ENCODE data around the gene LRRC4C. TPM values are rescaled to one million over a fixed set of nuclear protein-coding genes. Genes with fewer than 3 reads are reported as not detected.

Gene LRRC4C
- total RNA-seq, 1 experiment from 2014 or later: 0.15 TPM

DNA sequence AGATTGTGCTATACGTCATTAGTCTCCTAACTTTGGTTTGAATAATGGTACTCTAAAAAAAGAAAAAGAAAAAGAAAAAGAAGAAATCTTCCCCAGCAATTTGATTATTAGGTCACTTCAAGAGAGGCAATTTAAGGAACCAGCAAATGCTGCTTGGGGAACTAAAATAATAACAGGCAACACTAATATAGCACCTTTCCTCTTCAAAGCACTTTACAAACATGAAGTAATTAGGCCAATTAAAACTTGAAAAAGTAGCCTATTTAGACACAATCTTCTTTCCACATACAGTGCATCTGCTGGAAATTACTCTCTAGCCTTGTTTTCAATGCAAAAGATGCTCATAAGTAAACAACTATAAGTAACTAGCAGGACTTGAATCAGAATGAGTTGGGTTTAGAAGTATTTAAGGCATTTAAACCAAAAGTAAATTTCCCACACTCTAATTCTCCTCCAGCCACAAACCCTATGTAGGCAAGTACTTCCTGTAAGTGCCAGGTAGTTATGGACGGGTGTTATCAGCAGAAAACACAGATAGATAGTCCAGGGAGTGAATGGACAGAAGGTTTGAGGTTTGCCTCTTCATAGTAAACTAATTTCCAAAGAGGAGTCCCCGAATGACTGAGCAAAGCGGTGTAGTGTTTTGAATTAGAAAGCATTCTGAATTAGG lies 44.5 kb downstream of the LRRC4C start:
- in situ Hi-C loops (cut with HindIII; ENCODE audit: low pct_unique_long_range_greater_than_20kb, low sequenced_read_pairs): no loop called here
- Histone ChIP-seq H3K27me3 (ENCODE audit: control insufficient read depth, insufficient read depth, low read length) (no peaks in the 10 kb centered on the region; the same call in 1 of the 2 replicates), H3K36me3 (ENCODE audit: control insufficient read depth, insufficient read depth, low read length) (no peaks in the 10 kb centered on the region), H3K4me1 (ENCODE audit: control insufficient read depth, insufficient read depth, low read length) (no peaks in the 10 kb centered on the region), H3K4me3 (ENCODE audit: low read depth in 2 of 2, low read length in 2 of 2) (no peak overlapping the region), H3K9me3 (ENCODE audit: control insufficient read depth, insufficient read depth, low read depth, low read length) (no peaks in the 10 kb centered on the region), H3K27ac (ENCODE audit: low read length) (no peak overlapping the region)
- no peak for ATAC-seq
- ChIA-PET CTCF (no interaction called here), POLR2A (no interaction called here)
- TF ChIP-seq TCF7L2 (IDR thresholded peaks at IDR 0.05; ENCODE audit: low read depth, low read length) (no peak), SIN3A (IDR thresholded peaks at IDR 0.05; ENCODE audit: borderline replicate concordance, insufficient read depth, low read depth, low read length) (no peak), POLR2AphosphoS5 (IDR thresholded peaks at IDR 0.05; ENCODE audit: low read depth, low read length) (no peak)
- TF ChIP-seq, protein P1, sequence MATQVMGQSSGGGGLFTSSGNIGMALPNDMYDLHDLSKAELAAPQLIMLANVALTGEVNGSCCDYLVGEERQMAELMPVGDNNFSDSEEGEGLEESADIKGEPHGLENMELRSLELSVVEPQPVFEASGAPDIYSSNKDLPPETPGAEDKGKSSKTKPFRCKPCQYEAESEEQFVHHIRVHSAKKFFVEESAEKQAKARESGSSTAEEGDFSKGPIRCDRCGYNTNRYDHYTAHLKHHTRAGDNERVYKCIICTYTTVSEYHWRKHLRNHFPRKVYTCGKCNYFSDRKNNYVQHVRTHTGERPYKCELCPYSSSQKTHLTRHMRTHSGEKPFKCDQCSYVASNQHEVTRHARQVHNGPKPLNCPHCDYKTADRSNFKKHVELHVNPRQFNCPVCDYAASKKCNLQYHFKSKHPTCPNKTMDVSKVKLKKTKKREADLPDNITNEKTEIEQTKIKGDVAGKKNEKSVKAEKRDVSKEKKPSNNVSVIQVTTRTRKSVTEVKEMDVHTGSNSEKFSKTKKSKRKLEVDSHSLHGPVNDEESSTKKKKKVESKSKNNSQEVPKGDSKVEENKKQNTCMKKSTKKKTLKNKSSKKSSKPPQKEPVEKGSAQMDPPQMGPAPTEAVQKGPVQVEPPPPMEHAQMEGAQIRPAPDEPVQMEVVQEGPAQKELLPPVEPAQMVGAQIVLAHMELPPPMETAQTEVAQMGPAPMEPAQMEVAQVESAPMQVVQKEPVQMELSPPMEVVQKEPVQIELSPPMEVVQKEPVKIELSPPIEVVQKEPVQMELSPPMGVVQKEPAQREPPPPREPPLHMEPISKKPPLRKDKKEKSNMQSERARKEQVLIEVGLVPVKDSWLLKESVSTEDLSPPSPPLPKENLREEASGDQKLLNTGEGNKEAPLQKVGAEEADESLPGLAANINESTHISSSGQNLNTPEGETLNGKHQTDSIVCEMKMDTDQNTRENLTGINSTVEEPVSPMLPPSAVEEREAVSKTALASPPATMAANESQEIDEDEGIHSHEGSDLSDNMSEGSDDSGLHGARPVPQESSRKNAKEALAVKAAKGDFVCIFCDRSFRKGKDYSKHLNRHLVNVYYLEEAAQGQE (IDR thresholded peaks at IDR 0.05; ENCODE audit: insufficient read depth in 1 of 2, low read depth in 2 of 2, low read length in 1 of 2): no peak
- TF ChIP-seq, protein P2, sequence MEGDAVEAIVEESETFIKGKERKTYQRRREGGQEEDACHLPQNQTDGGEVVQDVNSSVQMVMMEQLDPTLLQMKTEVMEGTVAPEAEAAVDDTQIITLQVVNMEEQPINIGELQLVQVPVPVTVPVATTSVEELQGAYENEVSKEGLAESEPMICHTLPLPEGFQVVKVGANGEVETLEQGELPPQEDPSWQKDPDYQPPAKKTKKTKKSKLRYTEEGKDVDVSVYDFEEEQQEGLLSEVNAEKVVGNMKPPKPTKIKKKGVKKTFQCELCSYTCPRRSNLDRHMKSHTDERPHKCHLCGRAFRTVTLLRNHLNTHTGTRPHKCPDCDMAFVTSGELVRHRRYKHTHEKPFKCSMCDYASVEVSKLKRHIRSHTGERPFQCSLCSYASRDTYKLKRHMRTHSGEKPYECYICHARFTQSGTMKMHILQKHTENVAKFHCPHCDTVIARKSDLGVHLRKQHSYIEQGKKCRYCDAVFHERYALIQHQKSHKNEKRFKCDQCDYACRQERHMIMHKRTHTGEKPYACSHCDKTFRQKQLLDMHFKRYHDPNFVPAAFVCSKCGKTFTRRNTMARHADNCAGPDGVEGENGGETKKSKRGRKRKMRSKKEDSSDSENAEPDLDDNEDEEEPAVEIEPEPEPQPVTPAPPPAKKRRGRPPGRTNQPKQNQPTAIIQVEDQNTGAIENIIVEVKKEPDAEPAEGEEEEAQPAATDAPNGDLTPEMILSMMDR (IDR thresholded peaks at IDR 0.05): no peak
- intact Hi-C loops (cut with micrococcal nuclease; ENCODE audit: unreplicated experiment): no loop called here
- DNase-seq (ENCODE audit: low read depth, low spot score): no peak
- no TSS peak for BruUV-seq (replicated peaks)

DNA sequence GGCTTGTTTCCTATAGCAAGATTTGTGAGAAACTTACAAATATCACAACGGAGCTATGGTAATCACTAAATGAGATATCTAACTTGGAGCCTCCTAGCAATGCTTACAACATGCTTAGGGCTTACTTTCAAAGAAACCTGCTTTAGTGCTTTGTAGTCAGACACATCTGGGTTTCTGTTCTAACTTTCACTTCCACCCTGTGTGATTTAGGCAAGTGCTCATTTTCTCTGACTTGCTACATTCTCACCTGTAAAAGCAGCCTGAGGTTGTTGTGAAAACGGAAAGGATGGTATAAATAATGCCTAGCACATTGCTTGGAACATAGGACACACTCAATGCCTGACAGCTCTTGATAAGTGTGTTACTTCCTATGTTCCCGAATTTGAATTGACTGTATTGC lies 45.6 kb downstream of the LRRC4C start:
- no peak for ATAC-seq
- H3K36me3 ChIP-seq (ENCODE audit: control insufficient read depth, insufficient read depth, low read length): no peaks in the 10 kb centered on the region
- BruUV-seq (replicated peaks): no TSS peak
- no peak overlapping the region for H3K4me3 ChIP-seq (ENCODE audit: low read depth in 2 of 2, low read length in 2 of 2)
- intact Hi-C loops (cut with micrococcal nuclease; ENCODE audit: unreplicated experiment): no loop called here
- no peaks in the 10 kb centered on the region; the same call in 1 of the 2 replicates for H3K27me3 ChIP-seq (ENCODE audit: control insufficient read depth, insufficient read depth, low read length)
- H3K27ac ChIP-seq (ENCODE audit: low read length): no peak overlapping the region
- TF ChIP-seq, protein P2 (IDR thresholded peaks at IDR 0.05): no peak
- TF ChIP-seq POLR2AphosphoS5 (IDR thresholded peaks at IDR 0.05; ENCODE audit: low read depth, low read length): no peak
- no peak for TF ChIP-seq SIN3A (IDR thresholded peaks at IDR 0.05; ENCODE audit: borderline replicate concordance, insufficient read depth, low read depth, low read length)
- no peak for TF ChIP-seq TCF7L2 (IDR thresholded peaks at IDR 0.05; ENCODE audit: low read depth, low read length)
- TF ChIP-seq, protein P1 (IDR thresholded peaks at IDR 0.05; ENCODE audit: insufficient read depth in 1 of 2, low read depth in 2 of 2, low read length in 1 of 2): no peak
- ChIA-PET CTCF (no interaction called here), POLR2A (no interaction called here)
- in situ Hi-C loops (cut with HindIII; ENCODE audit: low pct_unique_long_range_greater_than_20kb, low sequenced_read_pairs): no loop called here
- DNase-seq (ENCODE audit: low read depth, low spot score): no peak
- no peaks in the 10 kb centered on the region for H3K4me1 ChIP-seq (ENCODE audit: control insufficient read depth, insufficient read depth, low read length)
- no peaks in the 10 kb centered on the region for H3K9me3 ChIP-seq (ENCODE audit: control insufficient read depth, insufficient read depth, low read depth, low read length)

All from Panc1 (cell line).